Caki2 (cell line): Measurements from ENCODE around the gene ZNF771. TPM values are rescaled to one million over a fixed set of nuclear protein-coding genes. Genes with fewer than 3 reads are reported as not detected.

Experiments
- DNase-seq: peaks from one replicate; pipeline ENCODE4 v3.0.0-alpha.2; 2015; ENCODE audit warnings: low read depth
- in situ Hi-C: cut with HindIII; loops from 2 replicates; pipeline ENCODE4 v1.10.0; 2016; ENCODE audit warnings: low sequenced_read_pairs, low pct_unique_long_range_greater_than_20kb, mixed read lengths
- total RNA-seq: library from RNA; depleted of rRNA; stranded (reverse); fragments of >200 nt; shearing (Covaris generic); gene quantifications from 2 replicates; pipeline ENCODE4 v1.2.3, GENCODE V29; 2014; ENCODE audit warnings: low replicate concordance; rRNA removed

ZNF771 gene
- 13.2 and 35.7 TPM in 2 replicates for total RNA-seq

DNA sequence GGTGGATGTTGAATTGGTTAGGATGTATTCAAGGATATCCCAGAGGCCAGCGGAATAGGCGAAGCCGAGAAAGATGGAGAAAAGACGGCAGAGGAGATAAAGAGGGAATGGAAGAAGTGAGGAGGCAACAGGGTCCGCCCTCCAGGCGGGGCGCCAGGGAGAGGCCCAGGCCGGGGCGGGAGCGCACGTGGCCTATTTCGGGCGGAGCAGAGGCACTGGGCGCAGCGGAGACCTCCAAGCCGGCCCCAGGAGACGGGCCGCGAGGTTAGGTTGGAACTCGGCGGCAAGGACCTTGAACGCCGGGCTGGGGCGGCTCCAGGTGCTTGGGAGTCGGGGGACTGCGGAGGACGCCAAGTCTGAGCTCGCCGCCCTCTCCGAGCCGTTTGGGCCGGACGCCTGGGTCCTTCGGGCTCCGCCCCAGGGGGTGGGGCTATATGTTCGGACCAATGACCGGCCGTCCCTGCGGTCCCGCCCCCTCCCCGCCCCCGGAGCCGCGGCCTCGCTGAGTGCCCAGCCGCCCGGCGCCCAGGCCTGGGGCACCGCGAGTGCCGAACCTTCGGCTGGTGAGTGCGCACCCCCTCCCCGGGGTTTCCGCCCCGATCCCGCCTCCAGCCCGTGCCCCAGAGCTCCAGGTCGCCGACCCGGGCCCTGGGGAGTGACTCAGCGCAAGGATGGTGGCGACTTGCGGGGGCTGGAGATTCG is at the start of gene ZNF771:
Gene ZNF771, plus strand, starts transcription at position 505 of the 702 bp plus-strand sequence. CDS start 448 bp downstream, outside the sequence.
- DNase-seq, result peak; percentile 94
- in situ Hi-C loops, result no loop called here

DNA sequence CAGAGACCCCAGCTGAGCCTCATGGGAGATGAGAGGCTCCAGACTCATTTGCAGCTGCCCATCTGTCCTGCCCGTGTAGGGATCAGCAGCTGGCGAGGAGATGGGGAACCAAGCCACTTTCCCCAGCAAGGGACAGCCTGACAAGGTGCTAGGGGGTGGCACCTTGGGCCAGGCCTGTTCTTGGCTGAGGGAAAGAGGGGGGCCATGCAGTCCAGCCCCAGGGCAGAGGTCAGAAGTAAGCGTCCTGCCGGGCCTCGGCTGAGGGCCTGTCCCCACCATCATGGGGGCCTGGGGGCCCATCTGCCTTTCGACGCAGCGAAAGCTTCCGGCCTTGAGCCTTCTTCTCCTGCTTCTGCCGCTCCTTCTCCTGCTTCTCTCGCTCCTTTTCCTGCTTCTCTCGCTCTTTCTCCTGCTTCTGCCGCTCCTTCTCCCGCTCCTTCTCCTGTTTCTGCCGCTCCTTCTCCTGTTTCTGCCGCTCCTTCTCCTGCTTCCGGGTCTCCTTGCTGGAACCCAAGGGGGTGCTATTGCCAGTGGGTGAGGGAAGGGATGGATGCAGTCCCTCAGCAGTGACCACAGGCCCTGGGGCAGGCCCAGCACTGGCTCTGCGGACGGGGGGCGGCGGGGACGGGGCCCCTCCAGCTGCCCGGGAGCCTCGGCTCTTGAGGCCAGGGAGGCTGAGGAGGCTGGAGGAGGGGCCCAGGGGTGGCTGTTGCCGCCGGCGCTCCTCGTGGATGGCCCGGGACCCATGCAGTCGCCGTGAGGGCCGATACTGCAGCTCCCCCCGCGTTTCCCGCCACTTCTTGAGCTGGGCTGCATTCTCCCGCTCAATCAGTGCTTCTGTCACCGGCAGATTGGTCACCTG is 49.5 kb upstream of the ZNF771 start:
- in situ Hi-C loops, result no loop called here
- DNase-seq, result no peak

DNA sequence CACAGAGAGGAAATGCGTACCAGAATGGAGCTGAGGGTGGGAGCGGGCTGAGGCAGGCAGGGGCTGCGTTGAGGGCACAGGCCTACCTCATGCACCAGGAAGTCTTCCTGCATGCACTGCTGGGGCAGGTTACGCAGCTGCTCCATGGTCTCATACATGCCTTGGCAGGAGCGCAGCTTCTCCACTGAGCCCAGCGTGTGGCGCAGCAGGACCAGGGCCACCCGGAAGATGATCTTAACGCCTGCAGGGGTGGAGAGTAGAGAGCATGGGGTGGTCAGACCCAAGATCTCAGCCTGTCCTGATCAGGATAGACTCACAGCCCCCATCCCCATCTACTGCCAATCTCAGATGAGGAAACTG is 48.8 kb upstream of the ZNF771 start:
- DNase-seq, result no peak
- in situ Hi-C loops, result no loop called here

DNA sequence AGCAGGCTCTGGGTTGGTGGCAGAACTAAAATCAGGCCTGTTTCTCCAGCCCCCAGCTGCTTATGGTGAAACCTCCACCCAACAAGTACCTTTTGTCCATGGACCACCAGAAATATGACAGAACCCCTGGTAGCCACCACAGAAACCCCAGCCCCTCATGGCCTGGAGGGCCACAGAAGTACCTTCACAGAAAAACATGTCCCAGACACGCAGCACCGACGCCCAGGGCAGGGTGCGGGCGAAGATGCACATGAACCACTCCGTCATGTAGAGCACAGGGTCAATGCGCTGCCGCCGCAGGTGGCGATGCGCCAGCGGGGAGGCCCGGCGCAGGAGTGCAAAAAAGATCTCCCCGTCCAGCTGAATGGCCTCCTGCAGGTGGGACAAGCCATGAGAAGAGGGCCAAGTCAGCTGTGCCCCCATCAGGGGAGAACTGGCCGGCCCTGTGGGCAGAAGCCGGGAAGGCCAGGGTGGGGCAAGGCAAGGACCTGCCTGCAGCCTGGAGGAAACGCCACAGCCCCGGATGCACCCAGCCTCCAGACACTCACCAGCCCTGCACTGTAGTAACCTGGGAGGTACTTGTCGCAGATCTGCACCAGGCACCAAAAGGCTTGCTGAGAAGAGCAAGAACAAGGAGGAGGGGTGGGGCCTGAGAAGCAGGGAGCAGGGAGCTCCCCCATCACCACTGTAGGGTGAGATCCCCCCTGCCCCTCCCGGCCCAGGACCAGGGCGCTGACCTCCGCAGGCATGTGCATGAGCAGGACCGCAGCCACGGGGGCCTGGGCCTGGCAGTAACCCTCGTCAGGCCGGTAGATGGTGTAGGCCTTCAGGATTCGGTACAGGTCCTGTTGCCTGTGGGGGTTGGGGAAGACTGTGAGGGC is 48.2 kb upstream of the ZNF771 start:
- no peak for DNase-seq
- in situ Hi-C loops, result no loop called here

DNA sequence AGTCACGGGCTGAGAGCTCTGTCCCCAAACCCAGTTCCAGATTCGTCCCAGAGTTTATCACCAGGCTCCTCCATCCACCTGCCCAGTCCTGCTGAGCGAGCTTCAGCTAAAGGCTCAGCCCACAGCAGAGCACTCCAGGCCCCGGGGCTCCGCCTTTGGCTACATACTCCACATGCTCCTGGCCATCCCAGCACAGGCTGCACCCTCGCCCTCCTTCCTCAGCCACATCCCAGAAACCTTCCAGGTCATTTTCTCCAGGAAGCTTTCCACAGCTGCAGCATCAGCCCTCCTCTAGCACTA is 47.6 kb upstream of the ZNF771 start:
- in situ Hi-C loops, result no loop called here
- no peak for DNase-seq

DNA sequence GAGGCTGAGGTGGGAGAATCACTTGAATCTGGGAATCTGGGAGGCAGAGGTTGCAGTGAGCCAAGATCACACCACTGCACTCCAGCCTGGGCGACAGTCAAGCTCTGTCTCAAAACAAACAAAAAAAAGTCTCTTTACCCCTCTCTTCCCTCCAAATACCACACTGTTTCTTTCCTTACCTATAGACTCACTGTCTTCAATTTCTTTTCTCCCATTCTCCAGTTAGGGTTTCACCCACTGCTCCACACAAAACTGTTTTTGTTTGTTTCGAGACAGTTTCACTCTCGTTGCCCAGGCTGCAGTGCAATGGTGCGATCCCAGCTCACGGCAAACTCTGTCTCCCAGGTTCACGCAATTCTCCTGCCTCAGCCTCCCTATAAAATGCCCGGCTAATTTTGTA is 46.2 kb upstream of the ZNF771 start:
- in situ Hi-C loops, result no loop called here
- no peak for DNase-seq

DNA sequence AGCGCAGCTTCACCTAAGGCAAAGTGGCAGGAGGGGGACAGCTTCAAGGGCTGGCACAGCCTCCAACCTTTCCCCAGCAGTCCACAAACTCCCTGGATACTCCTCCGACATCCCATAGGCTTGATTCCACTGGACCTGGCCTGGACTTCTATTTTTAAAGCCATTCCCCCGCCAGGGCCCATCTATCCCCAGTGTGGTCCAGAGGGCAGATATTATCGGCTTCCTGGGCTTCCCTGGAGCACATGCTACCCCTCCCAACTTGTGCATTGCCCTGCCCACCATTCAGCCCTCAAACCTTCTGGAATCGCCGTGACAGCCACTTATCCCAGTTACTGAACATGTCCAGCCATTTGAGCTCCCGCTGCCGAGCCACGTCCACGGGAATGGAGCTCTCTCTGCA is 42.2 kb upstream of the ZNF771 start:
- no peak for DNase-seq
- in situ Hi-C loops, result no loop called here

DNA sequence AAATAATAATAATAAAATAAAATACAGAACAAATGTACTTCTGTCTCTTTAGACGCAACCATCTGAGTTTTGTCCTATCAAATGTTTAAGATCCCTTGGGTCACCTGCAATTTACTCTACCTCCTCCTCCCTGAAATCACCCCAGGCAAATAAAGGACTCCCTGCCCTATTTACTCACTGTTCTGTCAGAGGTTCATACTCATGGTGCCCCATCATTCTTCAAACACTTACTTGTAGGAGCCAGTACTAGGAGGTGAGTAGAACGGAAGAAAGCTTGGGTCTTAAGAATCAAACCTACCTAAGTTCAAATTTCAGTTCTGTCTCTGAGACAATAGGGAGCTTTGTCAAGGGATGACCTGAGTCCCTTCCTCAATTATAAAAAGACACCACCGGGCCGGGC is 40.9 kb upstream of the ZNF771 start:
- in situ Hi-C loops, result no loop called here
- DNase-seq, result no peak

DNA sequence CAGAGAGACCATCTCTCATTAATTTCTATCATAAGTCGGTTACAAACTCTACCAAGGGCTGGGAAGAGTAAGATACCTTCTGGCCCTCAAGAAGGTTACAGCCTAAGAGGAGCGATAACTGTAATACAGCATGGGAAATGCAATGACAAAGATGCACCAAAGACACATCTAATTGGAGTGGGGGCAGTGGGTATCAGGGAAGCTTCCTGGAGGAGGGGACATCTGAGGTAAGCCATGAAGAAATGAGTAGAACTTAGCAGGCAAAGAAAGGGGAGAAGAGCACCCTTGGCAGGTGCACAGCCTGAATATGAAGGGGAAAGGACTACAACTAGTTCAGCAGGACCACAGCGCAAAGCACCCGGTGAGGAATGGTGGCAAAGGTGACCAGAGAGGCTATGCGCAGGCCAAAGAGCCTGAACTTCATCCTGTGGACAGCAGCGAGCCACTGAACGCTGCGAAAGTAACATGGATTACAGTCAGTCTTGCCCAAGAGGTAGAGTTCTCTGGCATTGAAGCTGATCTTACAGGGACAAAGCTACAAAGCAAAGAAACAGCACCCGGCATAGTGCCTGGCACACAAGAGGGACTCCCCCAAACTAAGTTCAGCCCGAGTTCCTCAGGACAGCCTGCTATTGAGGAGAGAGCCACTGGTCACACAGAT is 39.9 kb upstream of the ZNF771 start:
- DNase-seq, result no peak
- in situ Hi-C loops, result no loop called here

DNA sequence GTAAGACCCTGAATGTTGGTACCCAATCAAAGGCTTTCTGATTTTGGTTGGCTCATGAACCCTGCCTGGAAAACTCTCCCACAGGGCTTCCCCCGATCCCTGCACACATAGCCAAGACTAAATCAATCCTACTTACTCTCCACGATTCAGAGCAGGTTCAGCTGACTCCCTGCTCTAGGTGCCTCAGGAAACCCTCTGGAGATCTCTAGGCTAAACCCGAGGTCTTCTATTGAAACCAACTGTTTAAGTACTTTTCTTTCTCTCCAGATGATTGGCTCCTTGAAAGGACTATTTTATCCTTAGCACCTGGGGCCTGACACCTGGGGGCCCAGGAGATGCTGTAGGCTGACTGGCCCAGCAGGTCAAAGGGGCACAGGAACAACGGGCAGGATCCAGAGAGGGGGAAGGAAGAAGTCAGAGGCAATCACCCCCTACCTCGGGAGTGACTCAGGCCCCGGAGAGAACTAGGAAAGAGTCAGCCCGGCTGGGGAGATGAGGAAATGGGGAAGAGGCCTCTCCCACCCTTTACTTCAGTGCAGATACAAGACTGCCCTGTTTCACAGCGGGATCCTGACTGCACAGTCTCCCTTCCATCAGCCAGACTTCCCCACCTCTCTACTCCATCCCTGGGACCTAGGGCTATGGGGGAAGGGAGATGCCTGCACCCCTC is 39.1 kb upstream of the ZNF771 start:
- in situ Hi-C loops, result no loop called here
- DNase-seq, result no peak

DNA sequence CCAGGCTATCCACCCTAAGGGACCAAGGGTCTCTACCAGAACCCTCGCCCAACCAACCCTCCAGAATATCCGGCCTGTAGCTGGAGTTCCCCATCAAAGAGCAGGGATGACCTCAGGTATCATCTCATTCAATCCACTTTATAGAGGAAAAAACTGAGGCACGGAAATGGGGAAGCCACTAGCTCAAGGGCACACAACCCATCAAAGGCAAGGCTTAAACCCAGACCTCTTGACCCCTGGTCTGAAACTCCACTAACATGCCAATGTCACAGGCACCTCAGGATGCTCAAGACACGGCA is 38.7 kb upstream of the ZNF771 start:
- DNase-seq, result no peak
- in situ Hi-C loops, result no loop called here

DNA sequence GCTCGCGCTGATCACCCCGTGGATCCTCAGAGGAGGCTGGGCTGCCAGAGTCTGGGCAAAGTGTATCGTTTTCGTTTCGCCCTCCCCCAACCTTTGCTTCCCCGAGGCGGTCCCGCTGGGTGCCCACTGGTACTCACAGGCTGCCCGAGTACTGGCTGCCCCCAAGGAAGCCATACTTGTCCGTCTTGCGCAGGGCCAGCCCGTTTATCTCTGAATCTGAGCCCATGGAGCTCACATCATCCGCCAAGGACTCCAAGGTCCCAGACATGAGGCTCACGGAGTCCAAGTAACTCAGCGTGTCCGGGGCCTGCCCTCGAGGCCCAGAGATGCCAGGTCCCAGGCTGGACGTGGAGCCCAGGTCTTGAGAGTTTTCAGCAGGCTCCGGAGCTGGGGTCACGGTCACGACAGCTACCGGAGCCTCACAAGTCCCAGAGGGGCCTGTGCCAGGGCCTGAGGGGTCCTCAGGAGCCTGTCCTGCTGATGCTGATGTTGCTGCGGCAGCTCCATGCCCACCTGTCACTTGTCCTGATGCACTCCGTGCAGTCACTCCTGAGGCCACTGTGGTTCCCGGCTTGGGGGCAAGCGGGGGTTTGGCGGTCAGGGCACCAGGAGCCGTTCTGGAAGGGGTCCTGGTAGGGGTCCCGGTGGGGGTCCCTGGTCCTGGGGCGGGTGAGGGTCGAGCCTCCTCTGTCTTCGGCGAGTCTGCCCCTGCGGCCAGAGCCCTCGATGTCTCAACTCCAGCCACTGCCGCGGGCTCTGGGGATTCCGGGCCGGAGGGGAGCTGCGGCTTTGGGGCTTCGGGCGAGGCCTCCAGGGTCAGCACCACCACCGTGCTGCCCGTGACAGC is 38.1 kb upstream of the ZNF771 start:
- DNase-seq, result no peak
- in situ Hi-C loops, result no loop called here

DNA sequence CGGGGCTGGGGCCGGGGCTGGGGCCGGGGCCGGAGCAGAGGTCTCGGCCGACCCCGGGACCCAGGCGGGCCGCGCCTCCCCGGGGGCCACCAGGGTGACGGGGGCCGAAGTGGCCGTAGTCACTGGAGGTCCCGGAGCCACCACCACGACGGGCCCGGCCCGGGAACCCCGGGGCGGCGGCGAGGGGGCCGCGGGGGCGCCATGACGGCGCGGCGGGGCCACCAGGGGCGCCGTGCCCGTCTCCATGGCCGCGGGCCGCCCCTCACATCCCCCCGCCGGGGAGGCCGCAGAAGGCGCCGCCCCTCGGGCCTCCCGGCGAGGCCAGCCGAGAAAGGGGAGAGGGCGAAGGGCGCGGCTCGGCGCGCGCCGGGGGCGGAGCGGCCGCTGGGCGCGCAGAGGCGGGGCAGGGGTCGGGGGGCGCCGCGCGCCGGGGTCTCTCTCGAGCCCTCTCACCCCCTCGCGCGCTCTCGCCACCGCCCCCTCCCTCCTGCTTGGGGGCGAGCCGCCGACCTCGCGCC is 37.4 kb upstream of the ZNF771 start:
- in situ Hi-C loops, result no loop called here
- DNase-seq, result no peak

DNA sequence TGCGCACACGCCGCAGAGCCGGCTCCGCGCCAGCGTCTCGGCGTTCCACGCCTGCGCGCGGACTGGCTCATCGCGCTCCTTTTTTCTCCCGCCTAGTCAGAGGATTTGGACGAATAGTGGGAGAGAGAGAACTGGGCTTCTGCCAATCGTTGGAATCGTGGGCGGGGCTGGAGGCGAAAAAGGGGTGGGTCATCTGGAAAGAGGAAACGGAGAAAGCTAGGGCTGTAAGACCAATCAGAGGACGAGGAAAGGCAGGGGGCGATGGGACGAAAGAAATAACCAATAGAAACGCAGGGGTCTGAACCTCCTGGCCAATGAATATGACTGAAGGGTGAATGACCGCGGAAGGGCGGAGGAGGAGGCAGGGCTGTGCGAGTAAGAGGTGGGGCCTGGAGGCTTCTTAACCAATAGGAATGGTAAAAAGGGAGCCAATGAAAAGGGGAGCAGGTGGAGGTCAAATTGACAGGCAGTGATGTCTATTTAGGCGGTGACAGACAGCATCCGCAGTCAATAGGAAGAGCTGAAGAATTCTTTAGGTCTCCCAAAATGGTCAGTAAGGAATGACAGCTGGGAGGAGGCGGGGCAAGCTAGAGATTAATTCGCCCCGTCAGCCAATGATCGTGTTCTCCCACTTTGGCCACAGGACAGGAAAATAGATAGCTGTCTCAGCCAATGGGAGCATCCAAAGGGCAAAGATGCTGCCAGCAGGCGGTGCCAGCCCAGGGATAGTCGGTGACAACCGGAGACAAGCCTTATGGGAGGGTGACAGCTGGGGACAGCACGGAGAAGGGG is 36.8 kb upstream of the ZNF771 start, which contains the start of gene TBC1D10B:
Gene TBC1D10B, minus strand, starts transcription at position 39 of the 792 bp plus-strand sequence. CDS start 311 bp downstream, outside the sequence.
- DNase-seq, result peak; percentile 100
- in situ Hi-C loops, result no loop called here

DNA sequence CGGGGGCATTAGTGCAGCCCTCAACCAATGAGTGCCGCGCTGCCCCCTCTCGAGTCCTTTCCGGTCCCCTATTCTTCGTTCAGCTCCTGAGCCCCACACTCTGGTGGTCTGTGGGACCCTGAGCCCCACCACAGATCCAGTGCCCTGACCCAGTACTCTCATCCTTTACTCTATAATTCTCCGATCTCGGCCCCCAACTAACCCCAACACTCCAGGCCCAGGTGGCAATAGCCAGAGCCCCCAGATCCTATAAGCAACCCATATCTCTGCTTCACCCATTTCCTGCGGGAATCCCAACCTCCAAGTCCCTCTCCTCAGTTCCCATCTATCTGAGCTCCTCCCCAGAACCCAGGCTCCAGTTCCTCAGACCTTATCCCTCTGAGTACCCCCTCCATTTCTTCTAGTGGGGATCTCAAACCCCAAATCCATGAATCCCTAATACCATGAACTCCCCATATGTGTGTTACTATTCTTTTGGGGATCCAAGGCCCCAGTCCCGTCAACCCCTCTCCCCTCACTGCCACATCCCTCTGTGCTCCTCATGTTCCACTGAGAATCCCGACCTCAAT is 36.1 kb upstream of the ZNF771 start:
- in situ Hi-C loops, result no loop called here
- DNase-seq, result no peak
